ENCODE results near the gene PCCA.

- TF ChIP-seq, protein P1, sequence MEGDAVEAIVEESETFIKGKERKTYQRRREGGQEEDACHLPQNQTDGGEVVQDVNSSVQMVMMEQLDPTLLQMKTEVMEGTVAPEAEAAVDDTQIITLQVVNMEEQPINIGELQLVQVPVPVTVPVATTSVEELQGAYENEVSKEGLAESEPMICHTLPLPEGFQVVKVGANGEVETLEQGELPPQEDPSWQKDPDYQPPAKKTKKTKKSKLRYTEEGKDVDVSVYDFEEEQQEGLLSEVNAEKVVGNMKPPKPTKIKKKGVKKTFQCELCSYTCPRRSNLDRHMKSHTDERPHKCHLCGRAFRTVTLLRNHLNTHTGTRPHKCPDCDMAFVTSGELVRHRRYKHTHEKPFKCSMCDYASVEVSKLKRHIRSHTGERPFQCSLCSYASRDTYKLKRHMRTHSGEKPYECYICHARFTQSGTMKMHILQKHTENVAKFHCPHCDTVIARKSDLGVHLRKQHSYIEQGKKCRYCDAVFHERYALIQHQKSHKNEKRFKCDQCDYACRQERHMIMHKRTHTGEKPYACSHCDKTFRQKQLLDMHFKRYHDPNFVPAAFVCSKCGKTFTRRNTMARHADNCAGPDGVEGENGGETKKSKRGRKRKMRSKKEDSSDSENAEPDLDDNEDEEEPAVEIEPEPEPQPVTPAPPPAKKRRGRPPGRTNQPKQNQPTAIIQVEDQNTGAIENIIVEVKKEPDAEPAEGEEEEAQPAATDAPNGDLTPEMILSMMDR (conservative IDR thresholded peaks at IDR 0.05), result no peak
- no peak for TF ChIP-seq ZFX (IDR thresholded peaks at IDR 0.05)
These were observed 340.1 kb downstream of the PCCA start for GRCh38 chr13:100428986-100429385.
